ENCODE results near the gene FASTKD3. TPM values are rescaled to one million over a fixed set of nuclear protein-coding genes. Genes with fewer than 3 reads are reported as not detected.

FASTKD3 gene
- total and polyA plus RNA-seq, 10 of the 15 experiments (the other 5 are each of a cell fraction or from before 2014, with no cell fraction given), result 12.1 to 59.6 (median 25.3) TPM

DNA sequence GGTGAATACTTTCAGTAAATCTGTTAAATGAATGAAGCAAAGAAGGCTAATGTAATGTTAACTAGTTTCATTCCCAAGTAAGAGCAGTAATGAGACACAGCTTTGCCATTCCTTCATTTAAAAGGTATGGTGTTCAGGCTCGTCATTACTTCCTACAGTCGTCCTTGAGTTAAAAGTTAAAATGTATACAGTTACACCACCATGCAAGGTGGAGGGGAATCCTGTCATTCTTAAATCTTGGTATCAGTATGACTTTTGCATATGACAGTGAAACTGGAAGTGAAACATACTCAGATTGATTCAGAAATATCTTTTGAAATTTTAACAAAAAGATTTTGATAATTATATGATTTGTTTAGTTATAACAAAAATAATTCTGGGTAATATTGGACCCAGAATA lies 26.0 kb upstream of the FASTKD3 start:
- no peaks in the 10 kb centered on the region for H4K20me1 ChIP-seq (ENCODE audit: control insufficient read depth, insufficient read depth)
- H3K36me3 ChIP-seq (ENCODE audit: control insufficient read depth in 2 of 2, insufficient read depth in 2 of 2, low read length in 1 of 2), result peaks cover 11 to 38% of the 10 kb centered on the region in 2 experiments
- H3K27me3 ChIP-seq (replicated peaks in 1 of 2; ENCODE audit: control insufficient read depth in 2 of 2, insufficient read depth in 2 of 2, low read length in 1 of 2), result no peaks in the 10 kb centered on the region
- H3K4me3 ChIP-seq, result no peak overlapping the region
- no TSS peak for BruUV-seq (replicated peaks)
- intact Hi-C loops (cut with micrococcal nuclease; ENCODE audit: unreplicated experiment) (no loop called here), in situ Hi-C loops (cut with MboI) (no loop called here)
- H3K27ac ChIP-seq (ENCODE audit: control insufficient read depth, insufficient read depth), result peak overlapping the region; percentile 9; the same call in 1 of the 2 replicates
- no peak for DNase-seq (ENCODE audit: low read depth, low spot score)
- CTCF ChIA-PET, result no interaction called here
- RAD21 ChIA-PET (ENCODE audit: unreplicated experiment), result no interaction called here
- no peaks in the 10 kb centered on the region for H3K79me2 ChIP-seq (ENCODE audit: control insufficient read depth, insufficient read depth, low read length)
- peak; percentile 82 for TF ChIP-seq JUNB (IDR thresholded peaks at IDR 0.05)
- TF ChIP-seq BCL11A (IDR thresholded peaks at IDR 0.05; ENCODE audit: low read depth, low read length), result 0 out of 2 replicates have a peak, but pooled peaks have one; percentile 16
- TF ChIP-seq ATF7 (IDR thresholded peaks at IDR 0.05; ENCODE audit: low read depth), result 0 out of 2 replicates have a peak, but pooled peaks have one; percentile 36
- 0 out of 4 replicates have a peak, but pooled peaks of 1 of the 2 experiments have one; percentile 9 for TF ChIP-seq IKZF2 (IDR thresholded peaks at IDR 0.05)
- TF ChIP-seq, protein P1, sequence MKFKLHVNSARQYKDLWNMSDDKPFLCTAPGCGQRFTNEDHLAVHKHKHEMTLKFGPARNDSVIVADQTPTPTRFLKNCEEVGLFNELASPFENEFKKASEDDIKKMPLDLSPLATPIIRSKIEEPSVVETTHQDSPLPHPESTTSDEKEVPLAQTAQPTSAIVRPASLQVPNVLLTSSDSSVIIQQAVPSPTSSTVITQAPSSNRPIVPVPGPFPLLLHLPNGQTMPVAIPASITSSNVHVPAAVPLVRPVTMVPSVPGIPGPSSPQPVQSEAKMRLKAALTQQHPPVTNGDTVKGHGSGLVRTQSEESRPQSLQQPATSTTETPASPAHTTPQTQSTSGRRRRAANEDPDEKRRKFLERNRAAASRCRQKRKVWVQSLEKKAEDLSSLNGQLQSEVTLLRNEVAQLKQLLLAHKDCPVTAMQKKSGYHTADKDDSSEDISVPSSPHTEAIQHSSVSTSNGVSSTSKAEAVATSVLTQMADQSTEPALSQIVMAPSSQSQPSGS (IDR thresholded peaks at IDR 0.05; ENCODE audit: low read length), result peak; percentile 38
- no peak for TF ChIP-seq PAX5 (IDR thresholded peaks at IDR 0.05; ENCODE audit: borderline replicate concordance, low read depth, low read length)
- TF ChIP-seq, protein P2, sequence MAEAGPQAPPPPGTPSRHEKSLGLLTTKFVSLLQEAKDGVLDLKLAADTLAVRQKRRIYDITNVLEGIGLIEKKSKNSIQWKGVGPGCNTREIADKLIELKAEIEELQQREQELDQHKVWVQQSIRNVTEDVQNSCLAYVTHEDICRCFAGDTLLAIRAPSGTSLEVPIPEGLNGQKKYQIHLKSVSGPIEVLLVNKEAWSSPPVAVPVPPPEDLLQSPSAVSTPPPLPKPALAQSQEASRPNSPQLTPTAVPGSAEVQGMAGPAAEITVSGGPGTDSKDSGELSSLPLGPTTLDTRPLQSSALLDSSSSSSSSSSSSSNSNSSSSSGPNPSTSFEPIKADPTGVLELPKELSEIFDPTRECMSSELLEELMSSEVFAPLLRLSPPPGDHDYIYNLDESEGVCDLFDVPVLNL (IDR thresholded peaks at IDR 0.05; ENCODE audit: low read depth, low read length), result no peak
- TF ChIP-seq SUZ12 (IDR thresholded peaks at IDR 0.05; ENCODE audit: unreplicated experiment), result no peak
- TF ChIP-seq, protein P3, sequence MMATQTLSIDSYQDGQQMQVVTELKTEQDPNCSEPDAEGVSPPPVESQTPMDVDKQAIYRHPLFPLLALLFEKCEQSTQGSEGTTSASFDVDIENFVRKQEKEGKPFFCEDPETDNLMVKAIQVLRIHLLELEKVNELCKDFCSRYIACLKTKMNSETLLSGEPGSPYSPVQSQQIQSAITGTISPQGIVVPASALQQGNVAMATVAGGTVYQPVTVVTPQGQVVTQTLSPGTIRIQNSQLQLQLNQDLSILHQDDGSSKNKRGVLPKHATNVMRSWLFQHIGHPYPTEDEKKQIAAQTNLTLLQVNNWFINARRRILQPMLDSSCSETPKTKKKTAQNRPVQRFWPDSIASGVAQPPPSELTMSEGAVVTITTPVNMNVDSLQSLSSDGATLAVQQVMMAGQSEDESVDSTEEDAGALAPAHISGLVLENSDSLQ (IDR thresholded peaks at IDR 0.05), result peak; percentile 49
- TF ChIP-seq IRF4 (IDR thresholded peaks at IDR 0.05; ENCODE audit: low read depth, low read length), result 0 out of 2 replicates have a peak, but pooled peaks have one; percentile 18
- no peak for TF ChIP-seq RUNX3 (IDR thresholded peaks at IDR 0.05; ENCODE audit: low read length)
- TF ChIP-seq PML (IDR thresholded peaks at IDR 0.05; ENCODE audit: low read length), result no peak
- peak; percentile 68 for TF ChIP-seq ZNF24 (IDR thresholded peaks at IDR 0.05)
- peak in 1 of 2 experiments; percentile 26; a peak in 1 of 4 replicates for TF ChIP-seq EP300 (IDR thresholded peaks at IDR 0.05; ENCODE audit: borderline replicate concordance in 1 of 2, control insufficient read depth in 1 of 2, low read depth in 2 of 2, low read length in 2 of 2)
- TF ChIP-seq SMARCA5 (IDR thresholded peaks at IDR 0.05), result 0 out of 2 replicates have a peak, but pooled peaks have one; percentile 10
- TF ChIP-seq, protein P4, sequence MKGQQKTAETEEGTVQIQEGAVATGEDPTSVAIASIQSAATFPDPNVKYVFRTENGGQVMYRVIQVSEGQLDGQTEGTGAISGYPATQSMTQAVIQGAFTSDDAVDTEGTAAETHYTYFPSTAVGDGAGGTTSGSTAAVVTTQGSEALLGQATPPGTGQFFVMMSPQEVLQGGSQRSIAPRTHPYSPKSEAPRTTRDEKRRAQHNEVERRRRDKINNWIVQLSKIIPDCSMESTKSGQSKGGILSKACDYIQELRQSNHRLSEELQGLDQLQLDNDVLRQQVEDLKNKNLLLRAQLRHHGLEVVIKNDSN (IDR thresholded peaks at IDR 0.05; ENCODE audit: borderline replicate concordance, extremely low read length, insufficient read depth, low read depth, low read length), result no peak
- no peak overlapping the region for H3K9ac ChIP-seq (ENCODE audit: control insufficient read depth, insufficient read depth, low read length)
- POLR2A ChIA-PET, result no interaction called here
- 11% methylated on average over 2 of the region's 2 CpGs for WGBS (ENCODE audit: insufficient coverage, insufficient replicate concordance, low lambda C conversion rate, missing lambda C conversion rate)
- ATAC-seq, result peak; percentile 94
- no peak overlapping the region for H2AFZ ChIP-seq (ENCODE audit: control insufficient read depth, low read depth, low read length)
- H3K4me1 ChIP-seq (ENCODE audit: control insufficient read depth, insufficient read depth, low read length), result peaks cover 9% of the 10 kb centered on the region
- SMC1A ChIA-PET (ENCODE audit: uncharacterized antibody, unreplicated experiment), result no interaction called here
- FAIRE-seq, result peak; percentile 18
- H3K9me3 ChIP-seq (replicated peaks; ENCODE audit: control insufficient read depth, insufficient read depth, low read length), result no peaks in the 10 kb centered on the region
- peak overlapping the region; percentile 22; the same call in 1 of the 2 replicates for H3K4me2 ChIP-seq (ENCODE audit: control insufficient read depth, insufficient read depth)
